GM18511 (cell line): ENCODE measurements around the gene PKDREJ.

ENCODE experiments used
- ATAC-seq: cut with Tn5 transposase; IDR thresholded peaks from one replicate; pipeline ENCODE4 v1.9.1; 2021; ENCODE audit warnings: mild to moderate bottlenecking, moderate library complexity; ENCODE audit not compliant: unreplicated experiment

PKDREJ gene

GRCh38 chr22:46289244-46289891 lies 26.2 kb upstream of the PKDREJ start:
- no peak for ATAC-seq

GRCh38 chr22:46288846-46289243 lies 25.7 kb upstream of the PKDREJ start:
- no peak for ATAC-seq

GRCh38 chr22:46287873-46288751 lies 25.0 kb upstream of the PKDREJ start:
- peak; percentile 77 for ATAC-seq

- ATAC-seq, result no peak
Measured at GRCh38 chr22:46286941-46287872, 24.1 kb upstream of the PKDREJ start.

GRCh38 chr22:46286006-46286405 lies 22.9 kb upstream of the PKDREJ start:
- ATAC-seq, result no peak

GRCh38 chr22:46281866-46282678 lies 18.9 kb upstream of the PKDREJ start:
- no peak for ATAC-seq

GRCh38 chr22:46280999-46281623 lies 18.0 kb upstream of the PKDREJ start:
- ATAC-seq, result peak; percentile 88

- ATAC-seq, result no peak
Measured at GRCh38 chr22:46280063-46280817, 17.1 kb upstream of the PKDREJ start.

- ATAC-seq, result no peak
Measured at GRCh38 chr22:46278656-46279645, 15.8 kb upstream of the PKDREJ start.

- no peak for ATAC-seq
Measured at GRCh38 chr22:46276563-46276962, 13.4 kb upstream of the PKDREJ start.

GRCh38 chr22:46275455-46276122 lies 12.4 kb upstream of the PKDREJ start:
- no peak for ATAC-seq

- ATAC-seq, result no peak
Measured at GRCh38 chr22:46274381-46274780, 11.2 kb upstream of the PKDREJ start.

GRCh38 chr22:46273432-46274148 lies 10.4 kb upstream of the PKDREJ start:
- ATAC-seq, result no peak

- ATAC-seq, result no peak
Measured at GRCh38 chr22:46272762-46273431, 9.8 kb upstream of the PKDREJ start.

GRCh38 chr22:46272196-46272595 lies 9.1 kb upstream of the PKDREJ start:
- ATAC-seq, result no peak

- no peak for ATAC-seq
Measured at GRCh38 chr22:46269564-46269963, 6.4 kb upstream of the PKDREJ start.
